GM12874 (cell line): ENCODE results near the gene FUCA2.

ENCODE experiments used
- TF ChIP-seq, protein P1 (sequence below): IDR thresholded peaks from 2 replicates; pipeline ENCODE4 v1.5.1; 2011; ENCODE audit warnings: low read depth, mild to moderate bottlenecking, control low read depth, low read length, moderate library complexity; ENCODE audit not compliant: insufficient read depth

The FUCA2 gene

GRCh38 chr6:143553337-143553736, 41.8 kb upstream of the FUCA2 start:
- TF ChIP-seq, protein P1, sequence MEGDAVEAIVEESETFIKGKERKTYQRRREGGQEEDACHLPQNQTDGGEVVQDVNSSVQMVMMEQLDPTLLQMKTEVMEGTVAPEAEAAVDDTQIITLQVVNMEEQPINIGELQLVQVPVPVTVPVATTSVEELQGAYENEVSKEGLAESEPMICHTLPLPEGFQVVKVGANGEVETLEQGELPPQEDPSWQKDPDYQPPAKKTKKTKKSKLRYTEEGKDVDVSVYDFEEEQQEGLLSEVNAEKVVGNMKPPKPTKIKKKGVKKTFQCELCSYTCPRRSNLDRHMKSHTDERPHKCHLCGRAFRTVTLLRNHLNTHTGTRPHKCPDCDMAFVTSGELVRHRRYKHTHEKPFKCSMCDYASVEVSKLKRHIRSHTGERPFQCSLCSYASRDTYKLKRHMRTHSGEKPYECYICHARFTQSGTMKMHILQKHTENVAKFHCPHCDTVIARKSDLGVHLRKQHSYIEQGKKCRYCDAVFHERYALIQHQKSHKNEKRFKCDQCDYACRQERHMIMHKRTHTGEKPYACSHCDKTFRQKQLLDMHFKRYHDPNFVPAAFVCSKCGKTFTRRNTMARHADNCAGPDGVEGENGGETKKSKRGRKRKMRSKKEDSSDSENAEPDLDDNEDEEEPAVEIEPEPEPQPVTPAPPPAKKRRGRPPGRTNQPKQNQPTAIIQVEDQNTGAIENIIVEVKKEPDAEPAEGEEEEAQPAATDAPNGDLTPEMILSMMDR, result no peak

DNA sequence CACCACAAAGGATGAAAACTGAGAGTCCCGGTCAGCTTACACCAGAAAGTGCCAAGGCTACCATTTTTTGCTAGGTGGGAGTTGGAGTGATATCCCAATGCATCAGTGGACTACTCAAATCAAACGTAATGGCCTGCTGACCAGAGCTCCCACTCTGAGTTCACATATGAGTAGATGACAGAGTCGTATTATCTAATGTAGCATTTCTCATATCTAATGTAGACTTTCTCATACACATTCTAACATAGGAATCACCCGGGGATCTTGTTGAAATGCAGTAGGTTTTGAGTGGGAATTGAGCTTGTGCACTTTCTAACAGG, 38.4 kb upstream of the FUCA2 start:
- TF ChIP-seq, protein P1, result no peak

DNA sequence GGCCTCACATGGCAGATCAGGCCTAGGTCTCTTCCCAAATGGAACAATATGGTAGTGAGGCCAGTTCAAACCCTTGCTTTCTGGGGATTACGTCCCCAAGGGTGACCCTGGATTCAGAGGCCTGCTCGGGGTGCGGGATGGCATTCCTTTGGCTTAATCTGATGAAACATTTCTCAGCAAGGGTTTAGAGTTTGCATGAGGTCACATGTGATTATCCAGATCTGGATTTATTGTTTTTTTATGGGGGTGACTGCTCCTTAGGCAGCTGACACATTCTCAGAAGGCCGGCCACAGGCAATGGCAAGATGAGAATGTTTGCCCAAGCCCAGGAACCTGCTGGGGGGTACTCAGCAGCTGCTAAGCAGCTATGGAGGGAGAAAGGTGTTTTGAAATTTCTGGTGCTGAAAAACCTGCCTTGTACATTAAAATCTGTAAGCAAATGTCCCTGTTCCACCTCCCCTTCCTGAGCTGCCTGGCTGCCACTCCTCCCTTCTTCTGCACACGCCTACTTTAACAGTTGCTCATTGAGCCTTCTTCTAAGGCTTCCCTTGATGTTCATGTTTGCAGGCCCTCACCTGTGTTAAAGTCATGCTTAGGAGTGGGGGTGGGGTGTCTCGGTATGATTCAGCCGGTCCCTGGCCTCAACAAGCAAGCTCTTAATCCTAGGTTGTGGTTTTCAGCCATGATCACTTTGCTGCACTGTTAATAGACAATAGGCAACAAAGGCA, 37.9 kb upstream of the FUCA2 start:
- TF ChIP-seq, protein P1, result no peak

DNA sequence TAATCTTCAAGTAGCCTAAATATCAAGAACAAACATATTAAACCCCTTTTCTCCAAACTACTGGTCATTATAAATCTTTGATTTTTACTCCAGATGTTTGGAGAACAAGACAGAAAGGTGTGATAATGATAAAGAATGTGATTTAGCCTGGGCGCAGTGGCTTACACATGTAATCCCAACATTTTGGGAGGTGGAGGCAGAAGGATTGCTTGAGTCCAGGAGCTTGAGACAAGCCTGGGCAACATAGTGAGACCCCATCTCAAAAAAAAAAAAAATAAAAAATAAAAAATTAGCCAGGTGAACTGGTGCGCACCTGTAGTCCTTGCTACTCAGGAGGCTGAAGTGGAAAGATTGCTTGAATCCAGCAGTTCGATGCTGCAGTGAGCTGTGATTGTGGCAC, 35.1 kb upstream of the FUCA2 start:
- TF ChIP-seq, protein P1, result no peak

GRCh38 chr6:143545976-143546547, 34.5 kb upstream of the FUCA2 start:
- TF ChIP-seq, protein P1, result no peak

DNA sequence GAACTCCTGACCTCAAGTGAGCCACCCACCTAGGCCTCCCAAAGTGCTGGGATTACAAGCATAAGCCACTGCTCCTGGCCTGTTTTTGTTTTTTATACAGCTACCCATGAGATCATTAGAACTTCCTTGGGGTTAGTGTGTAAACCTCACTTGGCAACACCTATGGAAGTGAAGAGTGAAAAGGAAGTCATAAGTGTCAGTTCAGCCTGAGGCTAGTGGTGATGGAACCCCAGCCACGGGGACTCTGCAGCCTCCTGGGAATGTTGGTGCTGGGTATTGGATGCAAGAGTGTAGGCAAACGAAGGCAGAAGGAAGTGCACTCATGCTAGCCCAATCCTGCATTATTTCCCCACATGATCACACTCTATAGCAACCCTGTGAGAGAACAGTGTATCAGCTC, 33.6 kb upstream of the FUCA2 start:
- TF ChIP-seq, protein P1, result no peak

DNA sequence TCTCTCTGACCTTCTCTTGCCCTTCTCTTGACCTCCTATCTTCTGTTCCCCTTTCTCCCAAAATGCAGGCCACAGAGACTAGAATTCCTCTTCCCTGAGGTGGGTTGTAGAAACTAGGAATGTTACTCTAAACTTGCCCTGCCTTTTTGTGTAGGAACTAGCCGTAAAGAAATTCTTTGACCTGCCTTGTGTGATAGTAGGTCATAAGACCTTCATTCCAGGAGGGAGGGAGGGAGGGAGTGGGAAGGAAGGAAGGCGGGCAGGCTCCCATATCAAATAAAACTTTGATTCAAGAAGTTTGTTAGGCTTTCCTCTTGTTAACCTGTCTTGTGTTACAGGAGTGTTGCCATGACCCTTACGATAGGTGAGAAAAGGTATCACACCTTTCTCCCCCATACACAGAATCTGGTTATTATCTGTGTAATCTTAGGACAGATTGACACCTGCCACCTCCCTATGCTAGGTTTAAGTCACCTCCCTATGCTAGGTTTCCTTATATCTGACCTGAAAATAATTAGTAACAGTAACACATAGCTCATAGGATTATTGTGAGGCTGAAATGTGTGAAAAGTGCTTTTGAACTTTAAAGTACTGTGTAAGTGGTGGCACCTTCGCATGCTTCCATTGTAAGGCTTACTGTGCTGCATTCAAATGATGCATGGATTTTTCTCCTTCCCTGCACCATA, 32.6 kb upstream of the FUCA2 start:
- TF ChIP-seq, protein P1, result no peak
